ENCODE results near the gene PKD2.

The PKD2 gene

DNA sequence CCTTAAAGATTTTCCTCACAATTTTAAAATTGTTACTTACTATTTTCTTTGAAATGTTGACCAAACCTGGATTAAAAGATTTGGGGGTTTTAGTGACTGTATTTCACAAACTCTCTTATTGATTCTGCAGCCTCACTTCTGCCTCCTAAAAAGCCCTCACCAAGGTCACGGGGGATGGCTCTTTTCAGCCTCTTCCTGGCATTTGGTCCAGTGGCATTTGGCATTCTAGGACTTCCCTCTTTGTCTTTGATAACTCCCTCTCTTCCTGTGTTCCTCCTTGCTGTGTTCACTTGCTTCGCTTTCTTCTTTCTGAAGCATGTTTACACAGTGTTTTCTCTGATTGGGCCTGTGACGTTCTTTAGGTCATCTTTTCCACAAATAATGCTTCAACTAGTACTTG lies 21.5 kb downstream of the PKD2 start:
- TF ChIP-seq, protein P1, sequence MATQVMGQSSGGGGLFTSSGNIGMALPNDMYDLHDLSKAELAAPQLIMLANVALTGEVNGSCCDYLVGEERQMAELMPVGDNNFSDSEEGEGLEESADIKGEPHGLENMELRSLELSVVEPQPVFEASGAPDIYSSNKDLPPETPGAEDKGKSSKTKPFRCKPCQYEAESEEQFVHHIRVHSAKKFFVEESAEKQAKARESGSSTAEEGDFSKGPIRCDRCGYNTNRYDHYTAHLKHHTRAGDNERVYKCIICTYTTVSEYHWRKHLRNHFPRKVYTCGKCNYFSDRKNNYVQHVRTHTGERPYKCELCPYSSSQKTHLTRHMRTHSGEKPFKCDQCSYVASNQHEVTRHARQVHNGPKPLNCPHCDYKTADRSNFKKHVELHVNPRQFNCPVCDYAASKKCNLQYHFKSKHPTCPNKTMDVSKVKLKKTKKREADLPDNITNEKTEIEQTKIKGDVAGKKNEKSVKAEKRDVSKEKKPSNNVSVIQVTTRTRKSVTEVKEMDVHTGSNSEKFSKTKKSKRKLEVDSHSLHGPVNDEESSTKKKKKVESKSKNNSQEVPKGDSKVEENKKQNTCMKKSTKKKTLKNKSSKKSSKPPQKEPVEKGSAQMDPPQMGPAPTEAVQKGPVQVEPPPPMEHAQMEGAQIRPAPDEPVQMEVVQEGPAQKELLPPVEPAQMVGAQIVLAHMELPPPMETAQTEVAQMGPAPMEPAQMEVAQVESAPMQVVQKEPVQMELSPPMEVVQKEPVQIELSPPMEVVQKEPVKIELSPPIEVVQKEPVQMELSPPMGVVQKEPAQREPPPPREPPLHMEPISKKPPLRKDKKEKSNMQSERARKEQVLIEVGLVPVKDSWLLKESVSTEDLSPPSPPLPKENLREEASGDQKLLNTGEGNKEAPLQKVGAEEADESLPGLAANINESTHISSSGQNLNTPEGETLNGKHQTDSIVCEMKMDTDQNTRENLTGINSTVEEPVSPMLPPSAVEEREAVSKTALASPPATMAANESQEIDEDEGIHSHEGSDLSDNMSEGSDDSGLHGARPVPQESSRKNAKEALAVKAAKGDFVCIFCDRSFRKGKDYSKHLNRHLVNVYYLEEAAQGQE (IDR thresholded peaks at IDR 0.05; ENCODE audit: insufficient read depth in 1 of 2, low read depth in 2 of 2, low read length in 2 of 2), result no peak
- TF ChIP-seq FOXP2 (optimal IDR thresholded peaks at IDR 0.05; ENCODE audit: borderline replicate concordance, extremely low read depth, extremely low read length, insufficient read depth), result no peak
- no peak for TF ChIP-seq POLR2AphosphoS5 (IDR thresholded peaks at IDR 0.05; ENCODE audit: low read depth, low read length)
- no peak for TF ChIP-seq TAF1 (IDR thresholded peaks at IDR 0.05; ENCODE audit: borderline replicate concordance, insufficient read depth, low read length)
- no peak for TF ChIP-seq SIN3A (IDR thresholded peaks at IDR 0.05; ENCODE audit: borderline replicate concordance, insufficient read depth, low read length)

DNA sequence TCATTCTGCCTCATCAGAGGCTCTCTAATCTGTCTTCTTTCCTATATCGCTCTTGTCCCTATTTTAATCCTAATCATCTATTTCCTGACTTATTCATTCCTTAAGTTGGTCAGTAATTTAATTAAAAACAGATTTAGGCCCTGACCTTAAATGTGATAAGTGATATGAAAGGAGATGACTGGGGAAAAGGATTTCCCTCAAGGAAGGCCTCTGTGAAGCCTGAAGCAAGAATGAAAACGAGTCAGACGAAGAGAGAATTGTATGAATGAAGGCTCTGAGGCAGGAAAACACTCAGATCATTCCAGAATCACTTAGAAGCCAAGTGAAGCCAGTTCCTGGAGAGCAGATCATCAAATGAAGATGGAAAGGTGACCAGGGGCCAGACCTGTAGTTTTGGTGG lies 22.1 kb downstream of the PKD2 start:
- TF ChIP-seq POLR2AphosphoS5 (IDR thresholded peaks at IDR 0.05; ENCODE audit: low read depth, low read length) (no peak), SIN3A (IDR thresholded peaks at IDR 0.05; ENCODE audit: borderline replicate concordance, insufficient read depth, low read length) (no peak), TAF1 (IDR thresholded peaks at IDR 0.05; ENCODE audit: borderline replicate concordance, insufficient read depth, low read length) (no peak), FOXP2 (optimal IDR thresholded peaks at IDR 0.05; ENCODE audit: borderline replicate concordance, extremely low read depth, extremely low read length, insufficient read depth) (no peak)
- TF ChIP-seq, protein P1 (IDR thresholded peaks at IDR 0.05; ENCODE audit: insufficient read depth in 1 of 2, low read depth in 2 of 2, low read length in 2 of 2), result no peak

DNA sequence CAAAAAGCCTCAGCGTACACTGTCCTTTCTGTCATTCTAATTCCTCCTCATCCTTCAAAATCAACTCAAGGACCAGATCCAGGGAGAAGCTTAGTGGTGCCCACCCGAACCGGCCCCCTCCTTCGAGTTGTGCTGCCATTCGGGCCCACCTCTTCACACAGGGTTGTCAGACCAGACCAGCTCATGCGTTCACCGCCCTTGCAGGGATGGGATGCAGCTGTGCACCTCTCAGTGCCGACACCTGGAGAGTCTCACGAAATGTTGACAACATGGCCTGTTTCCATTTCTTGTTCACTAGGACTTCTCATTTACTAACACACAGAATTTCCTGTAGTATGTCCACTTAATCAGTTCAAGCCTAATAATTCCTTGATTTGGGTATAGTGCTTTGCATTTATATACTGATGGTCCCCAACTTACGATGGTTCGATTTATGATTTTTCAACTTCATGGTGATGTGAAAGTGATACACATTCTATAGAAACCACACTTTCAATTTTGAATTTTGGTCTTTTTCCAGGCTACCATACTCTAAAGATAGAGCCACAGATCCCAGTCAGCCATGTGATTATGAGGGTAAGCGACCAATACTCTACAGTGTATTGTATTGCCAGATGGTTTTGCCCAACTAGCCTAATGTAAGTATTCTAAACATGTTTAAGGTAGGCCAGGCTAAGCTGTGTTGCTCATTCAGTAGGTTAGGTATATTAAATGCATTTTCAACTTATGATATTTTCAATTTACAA lies 23.3 kb downstream of the PKD2 start:
- TF ChIP-seq TAF1 (IDR thresholded peaks at IDR 0.05; ENCODE audit: borderline replicate concordance, insufficient read depth, low read length) (no peak), POLR2AphosphoS5 (IDR thresholded peaks at IDR 0.05; ENCODE audit: low read depth, low read length) (no peak), FOXP2 (optimal IDR thresholded peaks at IDR 0.05; ENCODE audit: borderline replicate concordance, extremely low read depth, extremely low read length, insufficient read depth) (no peak), SIN3A (IDR thresholded peaks at IDR 0.05; ENCODE audit: borderline replicate concordance, insufficient read depth, low read length) (no peak)
- TF ChIP-seq, protein P1 (IDR thresholded peaks at IDR 0.05; ENCODE audit: insufficient read depth in 1 of 2, low read depth in 2 of 2, low read length in 2 of 2), result no peak

DNA sequence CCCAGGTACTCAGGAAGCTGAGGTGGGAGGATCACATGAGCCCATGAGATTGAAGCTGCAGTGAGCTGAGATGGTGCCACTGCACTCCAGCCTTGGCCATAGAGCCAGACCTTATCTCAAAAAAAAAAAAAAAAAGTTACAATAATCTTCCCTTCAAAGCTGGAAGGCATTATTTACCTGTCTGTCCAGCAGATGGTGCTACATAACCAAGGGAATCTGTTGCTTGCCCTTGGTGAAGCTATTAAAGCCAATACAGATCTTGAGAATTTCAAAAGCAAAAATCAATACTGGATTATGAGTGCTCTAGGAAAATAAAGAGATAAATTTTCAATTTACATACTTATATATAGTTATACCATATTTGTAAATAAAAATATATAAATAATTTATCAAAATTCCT lies 25.9 kb downstream of the PKD2 start:
- TF ChIP-seq FOXP2 (optimal IDR thresholded peaks at IDR 0.05; ENCODE audit: borderline replicate concordance, extremely low read depth, extremely low read length, insufficient read depth), result no peak
- TF ChIP-seq, protein P1 (IDR thresholded peaks at IDR 0.05; ENCODE audit: insufficient read depth in 1 of 2, low read depth in 2 of 2, low read length in 2 of 2), result no peak

DNA sequence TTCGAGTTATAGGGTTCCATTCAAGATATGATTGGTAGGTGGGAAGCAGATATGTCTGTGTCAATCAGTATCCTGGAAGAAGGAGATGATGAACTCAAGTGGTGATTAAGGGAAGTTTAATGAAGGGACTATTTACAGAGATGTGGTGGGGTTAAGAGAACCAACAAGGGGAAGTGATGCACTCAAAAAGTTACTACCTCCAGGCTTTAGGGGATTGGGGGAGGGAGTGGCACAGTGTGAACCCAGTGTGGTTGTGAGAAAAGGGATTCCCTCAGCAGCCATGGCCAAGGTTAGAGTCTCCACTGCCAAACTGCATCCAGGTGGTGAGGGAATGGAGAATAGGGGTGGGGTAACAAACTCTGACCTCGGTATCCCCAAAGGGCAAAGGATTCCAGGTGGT lies 27.9 kb downstream of the PKD2 start:
- TF ChIP-seq TAF1 (IDR thresholded peaks at IDR 0.05; ENCODE audit: borderline replicate concordance, insufficient read depth, low read length) (no peak), POLR2AphosphoS5 (IDR thresholded peaks at IDR 0.05; ENCODE audit: low read depth, low read length) (no peak), FOXP2 (optimal IDR thresholded peaks at IDR 0.05; ENCODE audit: borderline replicate concordance, extremely low read depth, extremely low read length, insufficient read depth) (no peak), SIN3A (IDR thresholded peaks at IDR 0.05; ENCODE audit: borderline replicate concordance, insufficient read depth, low read length) (no peak)
- TF ChIP-seq, protein P1 (IDR thresholded peaks at IDR 0.05; ENCODE audit: insufficient read depth in 1 of 2, low read depth in 2 of 2, low read length in 2 of 2), result no peak
